Omental fat pad (tissue), 4 donors: ENCODE data around the gene ZNF521. TPM values are rescaled to one million over a fixed set of nuclear protein-coding genes. Genes with fewer than 3 reads are reported as not detected.

Experiments used
- ATAC-seq: fragments of 150-250 bp; one replicate; pipeline ENCODE4 v1.9.1; 2016; ENCODE audit warnings: mild to moderate bottlenecking, moderate library complexity; ENCODE audit not compliant: low FRiP score
- DNase-seq: peaks from one replicate; pipeline ENCODE4 v3.0.0-alpha.2; 2019; ENCODE audit warnings: low spot score
- CTCF ChIP-seq, 3 donors: fragments of 450-650 bp; IDR thresholded peaks; one replicate each; pipeline ENCODE4 v1.5.1; 2016 to 2017; ENCODE audit warnings: antibody characterized with exemption in 3 of 3, mild to moderate bottlenecking in 3 of 3, moderate library complexity in 2 of 3
- total RNA-seq, 4 donors: library from RNA; depleted of rRNA; stranded (reverse); fragments of >200 nt; gene quantifications; one replicate each; pipeline ENCODE4 v1.1.0, GENCODE V29; 2016

The ZNF521 gene
- total RNA-seq, 4 donors from 2014 or later, result 15.0 to 79.9 (median 28.1) TPM

GRCh38 chr18:25225151-25225550 is 126.8 kb downstream of the ZNF521 start:
- no peak for TF ChIP-seq CTCF (IDR thresholded peaks at IDR 0.05)
- ATAC-seq (no peak), DNase-seq (no peak)

- ATAC-seq (no peak), DNase-seq (no peak)
- TF ChIP-seq CTCF (IDR thresholded peaks at IDR 0.05), result no peak
These were observed 127.8 kb downstream of the ZNF521 start for GRCh38 chr18:25223899-25224886.

- no peak for TF ChIP-seq CTCF (IDR thresholded peaks at IDR 0.05)
- DNase-seq, result no peak
- no peak for ATAC-seq
These were observed 128.8 kb downstream of the ZNF521 start for GRCh38 chr18:25223211-25223610.

GRCh38 chr18:25222648-25223047 is 129.3 kb downstream of the ZNF521 start:
- TF ChIP-seq CTCF (IDR thresholded peaks at IDR 0.05), result no peak
- no peak for DNase-seq
- no peak for ATAC-seq

- no peak for ATAC-seq
These were observed 141.3 kb downstream of the ZNF521 start for GRCh38 chr18:25210622-25211021.

GRCh38 chr18:25192065-25192464 is 159.9 kb downstream of the ZNF521 start:
- ATAC-seq (no peak), DNase-seq (no peak)
- TF ChIP-seq CTCF (IDR thresholded peaks at IDR 0.05), result no peak

More at GRCh38 chr18:25210622-25211021, 141.3 kb downstream of the ZNF521 start:
- no peak for TF ChIP-seq CTCF (IDR thresholded peaks at IDR 0.05)
- no peak for DNase-seq

- no peak for ATAC-seq
- no peak for DNase-seq
- TF ChIP-seq CTCF (IDR thresholded peaks at IDR 0.05), result no peak
These were observed 161.5 kb downstream of the ZNF521 start for GRCh38 chr18:25190472-25190871.
